Islet precursor cell (in vitro differentiated cells): Measurements from ENCODE around the gene CLEC16A.

Experiments used
- DNase-seq: peaks from one replicate; pipeline ENCODE4 v3.0.0-alpha.2; 2018

The CLEC16A gene

GRCh38 chr16:10995565-10995964 lies 51.2 kb downstream of the CLEC16A start:
- DNase-seq, result no peak

GRCh38 chr16:10997485-10997884 lies 53.1 kb downstream of the CLEC16A start:
- no peak for DNase-seq

GRCh38 chr16:10999300-10999699 lies 54.9 kb downstream of the CLEC16A start:
- no peak for DNase-seq

GRCh38 chr16:11001611-11002010 lies 57.2 kb downstream of the CLEC16A start:
- no peak for DNase-seq

GRCh38 chr16:11003141-11003540 lies 58.8 kb downstream of the CLEC16A start:
- DNase-seq, result no peak

- no peak for DNase-seq
These were observed 60.0 kb downstream of the CLEC16A start for GRCh38 chr16:11004351-11004750.

- DNase-seq, result no peak
These were observed 60.7 kb downstream of the CLEC16A start for GRCh38 chr16:11004973-11005610.

GRCh38 chr16:11005611-11005975 lies 61.2 kb downstream of the CLEC16A start:
- DNase-seq, result no peak

GRCh38 chr16:11006656-11007055 lies 62.3 kb downstream of the CLEC16A start:
- no peak for DNase-seq

- no peak for DNase-seq
These were observed 63.4 kb downstream of the CLEC16A start for GRCh38 chr16:11007714-11008280.

GRCh38 chr16:11009027-11009755 lies 64.8 kb downstream of the CLEC16A start:
- DNase-seq, result no peak

- no peak for DNase-seq
These were observed 66.3 kb downstream of the CLEC16A start for GRCh38 chr16:11010575-11011221.

- no peak for DNase-seq
These were observed 67.0 kb downstream of the CLEC16A start for GRCh38 chr16:11011326-11011725.

GRCh38 chr16:11012841-11013240 lies 68.5 kb downstream of the CLEC16A start:
- DNase-seq, result no peak

- DNase-seq, result no peak
These were observed 69.8 kb downstream of the CLEC16A start for GRCh38 chr16:11014136-11014535.

- DNase-seq, result no peak
These were observed 70.7 kb downstream of the CLEC16A start for GRCh38 chr16:11015076-11015475.

- no peak for DNase-seq
These were observed 71.2 kb downstream of the CLEC16A start for GRCh38 chr16:11015607-11016006.

GRCh38 chr16:11016524-11016988 lies 72.2 kb downstream of the CLEC16A start:
- DNase-seq, result no peak

- DNase-seq, result no peak
These were observed 72.6 kb downstream of the CLEC16A start for GRCh38 chr16:11016993-11017392.

- no peak for DNase-seq
These were observed 73.1 kb downstream of the CLEC16A start for GRCh38 chr16:11017499-11017898.

- DNase-seq, result no peak
These were observed 76.0 kb downstream of the CLEC16A start for GRCh38 chr16:11020388-11020787.

GRCh38 chr16:11020792-11021551 lies 76.6 kb downstream of the CLEC16A start:
- DNase-seq, result no peak

GRCh38 chr16:11022002-11022401 lies 77.6 kb downstream of the CLEC16A start:
- no peak for DNase-seq
